GM18873 (cell line): ENCODE data around the gene MRPL47.
"Not testable (repeated sequence)": the region's sequence is repeated elsewhere in the genome, so short reads cannot be mapped to it uniquely, and the experiment has no call there.

Source experiments
- ATAC-seq: cut with Tn5 transposase; IDR thresholded peaks from one replicate; pipeline ENCODE4 v1.9.1; 2021; ENCODE audit warnings: mild to moderate bottlenecking, moderate library complexity, moderate number of reproducible peaks; ENCODE audit not compliant: unreplicated experiment, low FRiP score

MRPL47 gene

DNA sequence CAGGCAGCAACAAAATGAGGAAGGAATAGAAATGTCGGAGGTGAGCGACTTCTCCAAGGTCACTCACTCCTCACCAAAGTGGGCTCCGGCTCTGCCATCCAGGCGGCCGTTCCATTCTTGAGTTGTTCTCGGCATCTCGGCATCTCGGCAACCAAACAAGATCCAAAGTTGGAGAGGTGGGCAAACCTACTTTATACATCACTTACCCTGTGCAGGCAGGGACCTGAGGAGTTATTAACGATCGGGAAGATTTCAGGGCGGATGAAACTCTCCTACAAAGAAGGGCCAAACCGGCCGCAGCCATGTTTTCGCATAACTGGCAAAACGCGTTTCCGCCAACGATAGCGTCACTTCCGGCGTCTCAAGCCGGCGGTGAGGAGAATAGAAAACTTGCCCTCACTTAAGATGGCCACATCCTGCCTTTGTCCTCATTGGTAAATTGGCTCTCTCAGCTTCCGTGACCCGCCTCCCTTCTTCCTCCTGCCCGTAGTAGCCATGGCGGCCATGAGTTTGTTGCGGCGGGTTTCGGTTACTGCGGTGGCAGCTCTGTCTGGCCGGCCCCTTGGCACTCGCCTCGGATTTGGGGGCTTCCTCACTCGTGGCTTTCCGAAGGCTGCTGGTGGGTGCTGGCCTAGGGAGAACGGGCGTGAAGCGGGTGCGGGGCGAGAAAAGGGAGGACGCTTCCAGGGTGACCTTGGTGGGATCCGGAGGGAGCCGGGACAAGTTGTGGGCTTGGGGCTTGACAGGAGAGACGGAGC is at the start of gene MRPL47, which contains the start of gene NDUFB5:
TSS of gene MRPL47 (minus strand) at position 318 of the 758 bp plus-strand sequence. CDS start at position 304, 14 bp downstream.
TSS of gene NDUFB5 (plus strand) at position 474 of the 758 bp plus-strand sequence. CDS start at position 496, 22 bp downstream.
- ATAC-seq = peak; percentile 98

GRCh38 chr3:179653096-179653797 is 48.8 kb upstream of the MRPL47 start:
- ATAC-seq = peak; percentile 63

DNA sequence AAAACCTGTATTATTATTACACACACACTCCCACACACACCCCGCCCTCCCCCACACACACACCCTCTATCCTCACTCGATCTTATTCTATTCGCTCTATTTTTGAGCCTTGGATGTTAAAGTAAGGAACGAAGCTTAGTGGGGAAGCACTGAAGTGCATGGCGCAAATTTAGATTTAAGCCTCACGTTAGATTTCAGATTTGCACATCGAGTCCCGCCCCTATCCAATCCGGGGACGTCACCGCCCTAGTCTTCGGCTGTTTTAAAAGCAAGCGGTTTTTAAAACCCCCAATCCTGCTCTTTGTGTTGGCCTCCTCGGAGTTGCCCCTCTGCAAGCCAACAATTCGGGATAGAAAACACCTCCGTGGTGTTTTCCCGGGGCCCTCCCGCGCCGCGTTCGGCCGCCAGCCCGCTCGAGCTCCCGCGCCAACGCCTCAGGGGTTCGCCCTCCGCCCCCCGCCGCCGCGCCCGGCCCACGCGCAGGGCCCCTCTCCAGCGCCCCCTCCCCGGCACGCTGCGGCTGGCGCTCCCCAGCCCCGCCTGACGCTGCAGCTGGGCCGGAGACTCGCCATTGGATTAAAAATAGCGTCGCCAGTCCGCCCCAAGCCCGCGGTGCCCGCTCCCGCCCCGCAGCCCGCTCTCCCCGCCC is 48.1 kb upstream of the MRPL47 start, which contains the start of gene USP13:
TSS of gene USP13 (plus strand) at position 594 of the 649 bp plus-strand sequence. CDS start 186 bp downstream, outside the sequence.
- ATAC-seq = peak; percentile 54

- ATAC-seq = no peak
Measured at GRCh38 chr3:179651687-179652446, 47.4 kb upstream of the MRPL47 start.

GRCh38 chr3:179646177-179646576 is 41.7 kb upstream of the MRPL47 start:
- no peak for ATAC-seq

GRCh38 chr3:179643837-179644236 is 39.4 kb upstream of the MRPL47 start:
- ATAC-seq = not testable (repeated sequence)

GRCh38 chr3:179642871-179643270 is 38.4 kb upstream of the MRPL47 start:
- no peak for ATAC-seq

DNA sequence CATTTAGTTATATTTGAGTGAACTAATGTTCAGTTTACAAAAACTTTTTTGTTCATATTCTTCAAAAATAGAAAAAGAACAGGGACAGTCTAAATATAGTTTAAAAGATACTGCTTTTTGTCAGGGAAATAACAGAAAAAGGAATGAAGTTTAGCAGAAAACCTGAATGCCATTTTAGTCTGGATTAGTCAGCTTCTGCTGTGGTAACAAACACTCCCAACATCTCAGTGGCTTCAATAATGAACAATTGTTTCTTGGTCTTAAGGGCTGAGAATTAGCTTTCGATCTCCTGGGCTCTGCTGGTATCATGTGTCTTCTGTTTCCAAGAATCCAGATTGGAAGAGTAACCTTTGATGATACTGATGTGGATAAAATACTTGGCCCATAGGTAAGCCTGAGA is 36.0 kb upstream of the MRPL47 start:
- ATAC-seq = no peak

DNA sequence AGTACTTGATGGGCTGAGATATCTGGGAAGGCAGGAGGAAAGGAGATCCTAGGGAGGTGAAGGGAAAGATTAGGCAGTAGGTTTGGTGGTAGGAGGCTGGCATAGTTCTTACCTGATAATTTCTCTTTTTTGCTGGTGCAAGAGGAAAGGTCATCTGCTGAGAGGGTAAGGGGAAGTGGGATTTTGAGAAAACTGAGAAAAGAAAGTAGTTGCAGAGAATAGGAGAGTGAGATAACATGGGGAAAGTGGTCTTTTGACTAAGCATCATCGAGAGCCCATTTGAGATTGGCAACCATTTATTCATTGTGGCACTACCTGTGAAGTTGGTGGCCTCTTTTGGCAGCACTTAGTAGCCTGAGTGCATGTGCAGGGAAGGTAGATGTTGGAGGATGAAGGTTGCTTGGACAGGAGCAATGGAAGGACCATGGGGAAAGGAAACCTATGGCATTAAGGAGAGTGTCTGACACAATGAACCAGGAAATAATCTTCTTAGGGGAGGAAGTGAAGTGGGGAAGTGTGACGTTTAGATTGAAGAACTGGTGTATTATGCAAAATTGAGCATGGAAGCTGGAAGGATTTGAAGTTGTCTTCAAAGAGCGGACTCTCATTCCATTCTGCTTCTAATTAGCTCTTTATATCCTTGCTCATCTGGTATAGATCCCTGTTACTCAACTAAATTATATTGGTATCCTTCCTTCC is 26.5 kb upstream of the MRPL47 start:
- ATAC-seq = no peak

DNA sequence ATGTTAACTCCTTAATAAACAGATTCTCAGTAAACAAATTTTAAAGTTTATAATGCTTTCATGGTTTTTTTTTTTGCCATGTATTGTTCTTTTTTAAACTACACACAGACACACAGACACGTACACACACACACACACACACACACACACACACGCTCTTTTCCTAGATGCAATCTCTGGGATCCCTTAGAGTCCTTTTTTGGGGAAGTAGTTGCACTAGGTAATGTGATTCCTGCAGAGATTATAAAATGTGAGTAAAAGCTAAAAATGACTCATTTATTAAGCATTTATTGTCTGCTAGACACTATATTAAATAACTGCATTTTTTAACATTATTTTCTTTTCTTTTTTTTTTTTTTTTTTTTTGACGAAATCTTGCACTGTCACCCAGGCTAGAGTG is 20.0 kb upstream of the MRPL47 start:
- ATAC-seq = no peak

- ATAC-seq = no peak
Measured at GRCh38 chr3:179622023-179622422, 17.6 kb upstream of the MRPL47 start.

GRCh38 chr3:179615458-179616173 is 11.2 kb upstream of the MRPL47 start:
- no peak for ATAC-seq

- ATAC-seq = no peak
Measured at GRCh38 chr3:179613807-179614206, 9.4 kb upstream of the MRPL47 start.

DNA sequence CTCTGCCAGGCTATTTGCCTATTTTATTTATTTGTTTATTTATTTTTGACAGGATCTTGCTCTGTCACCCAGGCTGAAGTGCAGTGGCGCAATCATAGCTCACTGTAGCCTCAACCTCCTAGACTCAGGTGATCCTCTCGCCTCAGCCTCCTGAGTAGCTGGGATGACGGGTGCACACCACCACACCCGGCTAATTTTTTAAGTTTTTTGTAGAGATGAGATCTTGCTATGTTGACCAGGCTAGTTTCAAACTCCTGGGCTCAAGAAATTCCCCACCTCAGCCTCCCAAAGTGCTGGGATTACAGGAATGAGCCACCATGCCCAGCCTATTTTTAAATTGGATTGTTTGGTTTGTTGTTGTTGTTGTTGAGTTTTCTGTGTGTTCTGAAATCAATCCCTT is 5.6 kb upstream of the MRPL47 start:
- ATAC-seq = no peak

- peak; percentile 41 for ATAC-seq
Measured at GRCh38 chr3:179608931-179609720, 4.7 kb upstream of the MRPL47 start.

GRCh38 chr3:179606534-179607085 is 2.2 kb upstream of the MRPL47 start:
- no peak for ATAC-seq

DNA sequence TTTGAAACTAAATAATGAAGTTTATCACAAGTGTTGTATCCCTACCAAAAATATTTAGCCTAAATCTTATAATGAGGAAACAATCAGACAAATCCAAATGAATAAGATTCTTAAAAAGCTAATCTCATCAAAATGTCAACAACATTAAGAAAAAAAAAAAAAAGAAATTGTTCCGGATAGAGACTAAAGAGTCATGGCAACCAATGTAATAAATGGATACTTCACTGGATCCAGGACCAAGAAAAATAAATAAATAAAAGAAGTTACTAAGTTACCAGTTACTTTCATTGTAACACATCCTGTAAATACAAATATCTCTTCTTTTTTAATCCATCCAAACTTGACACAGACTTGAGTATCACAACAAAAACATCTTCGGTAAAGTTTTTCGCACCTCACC is 607 bp downstream of the MRPL47 start:
- no peak for ATAC-seq

GRCh38 chr3:179603321-179603720 is 1.1 kb downstream of the MRPL47 start:
- no peak for ATAC-seq
